ENCODE measurements around the gene PDZD4. TPM values are rescaled to one million over a fixed set of nuclear protein-coding genes. Genes with fewer than 3 reads are reported as not detected.

The PDZD4 gene
- total RNA-seq, 1 donor from 2014 or later: 9.9 TPM

DNA sequence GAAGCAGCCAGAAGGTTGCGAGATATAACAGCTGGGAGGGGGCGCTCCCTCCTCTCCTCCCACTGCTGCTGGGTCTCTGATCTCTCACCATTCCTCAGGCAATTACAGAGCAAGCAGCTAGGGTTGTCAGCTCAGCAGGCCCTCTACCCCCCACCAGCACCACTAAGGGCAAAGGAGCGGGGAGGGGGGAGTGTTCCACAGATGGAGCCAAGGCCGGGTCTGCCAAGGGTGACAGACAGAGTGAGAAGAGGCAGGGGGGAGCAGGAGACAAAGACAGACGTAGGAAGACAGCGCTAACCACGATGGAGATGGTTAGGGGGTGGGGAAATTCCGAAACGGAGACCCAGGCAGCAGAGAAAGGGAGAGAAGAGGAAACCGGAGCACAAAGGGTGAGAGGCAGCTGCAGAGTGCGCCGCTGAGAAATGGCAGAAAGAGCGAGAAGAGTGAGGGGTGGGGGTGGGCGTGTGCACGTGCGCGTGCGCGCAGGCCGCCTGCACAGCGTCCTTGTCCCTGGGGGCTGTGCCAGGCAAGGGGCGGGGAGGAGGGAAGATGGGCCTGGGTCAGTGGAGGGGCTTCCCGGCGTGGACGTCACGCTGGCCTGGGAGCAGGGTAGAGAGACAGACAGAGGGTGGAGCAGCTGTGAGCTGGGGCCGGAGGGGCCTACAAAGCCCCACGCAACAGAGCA is 48.8 kb upstream of the PDZD4 start:
- peaks cover 3% of the 10 kb centered on the region for H3K36me3 Mint-ChIP-seq (ENCODE audit: low read depth, unreplicated experiment)
- no peaks in the 10 kb centered on the region for H3K9me3 Mint-ChIP-seq (ENCODE audit: unreplicated experiment)
- no peak for FAIRE-seq
- no peaks in the 10 kb centered on the region for H4K20me1 ChIP-seq (ENCODE audit: insufficient read depth, low read length)
- H3K79me2 ChIP-seq (ENCODE audit: insufficient read depth, low read length): no peaks in the 10 kb centered on the region
- peak overlapping the region; percentile 66 for H3K27ac Mint-ChIP-seq (ENCODE audit: unreplicated experiment)
- H3K4me3 ChIP-seq (ENCODE audit: insufficient read depth, low read depth, low read length): no peak overlapping the region
- no peak overlapping the region for H3K9ac ChIP-seq (ENCODE audit: low read length)
- peaks cover 8% of the 10 kb centered on the region for H3K27me3 ChIP-seq (ENCODE audit: insufficient read depth, low read length)
- peaks cover 29% of the 10 kb centered on the region for H3K4me1 Mint-ChIP-seq (ENCODE audit: low read depth, unreplicated experiment)
- no peak overlapping the region for H2AFZ ChIP-seq (ENCODE audit: low read depth, low read length)
- H3K4me2 ChIP-seq (ENCODE audit: low read length): no peak overlapping the region
- DNase-seq (ENCODE audit: low read depth): no peak
- no peak overlapping the region for H3K27ac ChIP-seq (ENCODE audit: low read depth, low read length)
- TF ChIP-seq CTCF (IDR thresholded peaks at IDR 0.05; ENCODE audit: insufficient read depth, low read depth, low read length) (no peak), EZH2 (IDR thresholded peaks at IDR 0.05; ENCODE audit: insufficient read depth, low read length) (no peak)
- H3K27me3 Mint-ChIP-seq (ENCODE audit: low read depth, unreplicated experiment): no peaks in the 10 kb centered on the region
- peak overlapping the region; percentile 73 for H3K4me3 Mint-ChIP-seq (ENCODE audit: unreplicated experiment)
- no peaks in the 10 kb centered on the region for H3K9me3 ChIP-seq (ENCODE audit: insufficient read depth, low read depth, low read length)
- peaks cover 5% of the 10 kb centered on the region for H3K4me1 ChIP-seq (ENCODE audit: insufficient read depth, low read length)
- no peaks in the 10 kb centered on the region for H3K36me3 ChIP-seq (ENCODE audit: insufficient read depth, low read length)

DNA sequence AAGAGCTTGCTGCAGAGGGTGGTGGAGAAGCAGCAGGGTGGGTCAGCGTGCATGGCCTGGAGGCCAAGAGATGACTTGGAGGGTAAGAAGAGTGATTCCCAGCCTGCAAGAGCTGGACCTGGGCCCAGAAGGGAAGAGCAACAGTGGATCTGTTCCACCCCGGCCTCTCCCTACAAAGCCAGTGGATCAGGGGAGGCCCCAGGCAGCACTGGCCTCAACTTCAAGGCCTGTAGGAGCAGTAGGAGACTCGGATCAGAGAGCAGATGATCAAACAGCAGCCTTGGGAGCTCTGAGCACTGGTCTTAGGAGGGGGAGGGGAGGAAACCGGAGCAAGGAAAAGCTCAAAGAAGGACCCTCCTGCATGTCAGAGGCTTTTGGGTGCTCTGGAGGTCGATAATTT is 48.0 kb upstream of the PDZD4 start:
- Mint-ChIP-seq H3K9me3 (ENCODE audit: unreplicated experiment) (no peaks in the 10 kb centered on the region), H3K27ac (ENCODE audit: unreplicated experiment) (peak overlapping the region; percentile 41), H3K4me1 (ENCODE audit: low read depth, unreplicated experiment) (peaks cover 29% of the 10 kb centered on the region), H3K4me3 (ENCODE audit: unreplicated experiment) (peak overlapping the region; percentile 50), H3K36me3 (ENCODE audit: low read depth, unreplicated experiment) (peaks cover 3% of the 10 kb centered on the region), H3K27me3 (ENCODE audit: low read depth, unreplicated experiment) (no peaks in the 10 kb centered on the region)
- no peaks in the 10 kb centered on the region for H3K9me3 ChIP-seq (ENCODE audit: insufficient read depth, low read depth, low read length)
- H3K4me2 ChIP-seq (ENCODE audit: low read length): no peak overlapping the region
- no peaks in the 10 kb centered on the region for H4K20me1 ChIP-seq (ENCODE audit: insufficient read depth, low read length)
- no peak overlapping the region for H3K9ac ChIP-seq (ENCODE audit: low read length)
- H3K4me1 ChIP-seq (ENCODE audit: insufficient read depth, low read length): peaks cover 5% of the 10 kb centered on the region
- no peaks in the 10 kb centered on the region for H3K79me2 ChIP-seq (ENCODE audit: insufficient read depth, low read length)
- no peak overlapping the region for H3K4me3 ChIP-seq (ENCODE audit: insufficient read depth, low read depth, low read length)
- no peak for TF ChIP-seq CTCF (IDR thresholded peaks at IDR 0.05; ENCODE audit: insufficient read depth, low read depth, low read length)
- TF ChIP-seq EZH2 (IDR thresholded peaks at IDR 0.05; ENCODE audit: insufficient read depth, low read length): no peak
- no peaks in the 10 kb centered on the region for H3K36me3 ChIP-seq (ENCODE audit: insufficient read depth, low read length)
- peaks cover 6% of the 10 kb centered on the region for H3K27me3 ChIP-seq (ENCODE audit: insufficient read depth, low read length)
- no peak for FAIRE-seq
- DNase-seq (ENCODE audit: low read depth): no peak
- no peak overlapping the region for H3K27ac ChIP-seq (ENCODE audit: low read depth, low read length)
- H2AFZ ChIP-seq (ENCODE audit: low read depth, low read length): no peak overlapping the region

GRCh38 chrX:153877571-153878261 is 47.4 kb upstream of the PDZD4 start:
- TF ChIP-seq EZH2 (IDR thresholded peaks at IDR 0.05; ENCODE audit: insufficient read depth, low read length): no peak
- no peak for TF ChIP-seq CTCF (IDR thresholded peaks at IDR 0.05; ENCODE audit: insufficient read depth, low read depth, low read length)
- Mint-ChIP-seq H3K27me3 (ENCODE audit: low read depth, unreplicated experiment) (no peaks in the 10 kb centered on the region), H3K27ac (ENCODE audit: unreplicated experiment) (no peak overlapping the region), H3K36me3 (ENCODE audit: low read depth, unreplicated experiment) (peaks cover 3% of the 10 kb centered on the region), H3K9me3 (ENCODE audit: unreplicated experiment) (no peaks in the 10 kb centered on the region), H3K4me3 (ENCODE audit: unreplicated experiment) (no peak overlapping the region), H3K4me1 (ENCODE audit: low read depth, unreplicated experiment) (peaks cover 31% of the 10 kb centered on the region)
- no peak for DNase-seq (ENCODE audit: low read depth)
- Histone ChIP-seq H3K27ac (ENCODE audit: low read depth, low read length) (no peak overlapping the region), H2AFZ (ENCODE audit: low read depth, low read length) (no peak overlapping the region), H3K36me3 (ENCODE audit: insufficient read depth, low read length) (no peaks in the 10 kb centered on the region), H3K27me3 (ENCODE audit: insufficient read depth, low read length) (peaks cover 7% of the 10 kb centered on the region), H3K4me1 (ENCODE audit: insufficient read depth, low read length) (peaks cover 5% of the 10 kb centered on the region), H4K20me1 (ENCODE audit: insufficient read depth, low read length) (no peaks in the 10 kb centered on the region), H3K9ac (ENCODE audit: low read length) (no peak overlapping the region), H3K9me3 (ENCODE audit: insufficient read depth, low read depth, low read length) (no peaks in the 10 kb centered on the region), H3K4me3 (ENCODE audit: insufficient read depth, low read depth, low read length) (no peak overlapping the region), H3K79me2 (ENCODE audit: insufficient read depth, low read length) (no peaks in the 10 kb centered on the region), H3K4me2 (ENCODE audit: low read length) (no peak overlapping the region)
- peak; percentile 5 for FAIRE-seq
